Endothelial cell of umbilical vein (primary cell): ENCODE results near the gene CHAF1A.

Experiments
- CTCF ChIP-seq, 2 donors: IDR thresholded peaks; 1 replicate in 1 of 2; 2 replicates in 1 of 2; pipeline ENCODE4 v1.5.1; 2011; ENCODE audit warnings: low read length in 2 of 2, mild to moderate bottlenecking in 2 of 2, moderate library complexity in 2 of 2, control low read depth in 1 of 2, inconsistent platforms in 1 of 2, low read depth in 1 of 2; ENCODE audit not compliant: insufficient read depth in 1 of 2; ENCODE audit errors: extremely low read depth in 1 of 2
- EZH2 ChIP-seq: IDR thresholded peaks from 2 replicates; pipeline ENCODE4 v1.6.1; 2012; ENCODE audit warnings: borderline replicate concordance, low read depth, mild to moderate bottlenecking, moderate library complexity, low read length, inconsistent platforms; ENCODE audit not compliant: severe bottlenecking

- TF ChIP-seq CTCF (IDR thresholded peaks at IDR 0.05; ENCODE audit: extremely low read depth in 1 of 2, insufficient read depth in 1 of 2, low read depth in 1 of 2, low read length in 2 of 2) (no peak), EZH2 (no peak)
Measured at GRCh38 chr19:4429256-4429655, 26.8 kb downstream of the CHAF1A start.
